Hematopoietic multipotent progenitor cell treated with erythropoietin and hydrocortisone succinate and interleukin-3 and kit ligand, for 8 days (in vitro differentiated cells): Measurements from ENCODE around the gene GAL3ST3.
"Not testable (repeated sequence)": the region's sequence is repeated elsewhere in the genome, so short reads cannot be mapped to it uniquely, and the experiment has no call there.

Experiments
- DNase-seq: peaks from one replicate; pipeline ENCODE4 v3.0.0-alpha.2; 2015

The GAL3ST3 gene

GRCh38 chr11:66012371-66012945 is 36.5 kb downstream of the GAL3ST3 start:
- DNase-seq, result no peak

DNA sequence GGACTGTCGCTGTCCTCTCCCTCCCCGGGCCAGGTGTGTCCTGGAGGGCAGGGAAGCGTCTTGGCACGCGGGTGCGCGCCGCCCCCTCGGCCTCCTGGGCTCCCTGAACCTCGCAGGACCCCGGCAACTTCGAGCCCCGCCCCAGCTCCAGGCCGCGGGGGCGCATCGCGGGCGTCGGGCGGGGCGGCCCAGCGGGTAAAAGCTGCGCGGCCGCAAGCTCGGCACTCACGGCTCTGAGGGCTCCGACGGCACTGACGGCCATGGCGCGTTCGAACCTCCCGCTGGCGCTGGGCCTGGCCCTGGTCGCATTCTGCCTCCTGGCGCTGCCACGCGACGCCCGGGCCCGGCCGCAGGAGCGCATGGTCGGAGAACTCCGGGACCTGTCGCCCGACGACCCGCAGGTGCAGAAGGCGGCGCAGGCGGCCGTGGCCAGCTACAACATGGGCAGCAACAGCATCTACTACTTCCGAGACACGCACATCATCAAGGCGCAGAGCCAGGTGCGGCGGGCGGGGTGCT is 37.1 kb downstream of the GAL3ST3 start, which contains the start of gene CST6:
Gene CST6 (plus strand): TSS at position 224 of the 519 bp plus-strand sequence. CDS start 37 bp downstream, at position 261.
- no peak for DNase-seq

- no peak for DNase-seq
Observed at GRCh38 chr11:66011239-66011784, 37.6 kb downstream of the GAL3ST3 start.

DNA sequence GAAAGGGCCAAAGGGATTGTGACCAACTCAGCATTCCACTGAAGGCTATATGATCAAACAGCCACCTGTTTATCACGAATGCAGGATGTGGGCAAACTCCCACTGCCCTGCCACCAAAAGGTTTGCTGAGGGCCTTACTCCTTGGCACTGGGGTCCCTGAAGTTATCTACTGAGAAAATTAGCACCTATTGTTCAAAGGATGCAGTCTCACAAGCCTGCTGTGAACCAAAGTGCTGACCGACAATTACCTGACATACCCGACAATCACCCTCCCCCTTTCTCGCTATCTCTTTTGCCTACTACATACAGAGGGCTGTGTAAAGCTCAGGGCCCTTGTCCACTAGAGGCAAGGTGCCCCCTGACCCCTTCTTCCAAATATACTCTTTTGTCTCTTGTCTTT is 38.9 kb downstream of the GAL3ST3 start:
- DNase-seq, result not testable (repeated sequence)

DNA sequence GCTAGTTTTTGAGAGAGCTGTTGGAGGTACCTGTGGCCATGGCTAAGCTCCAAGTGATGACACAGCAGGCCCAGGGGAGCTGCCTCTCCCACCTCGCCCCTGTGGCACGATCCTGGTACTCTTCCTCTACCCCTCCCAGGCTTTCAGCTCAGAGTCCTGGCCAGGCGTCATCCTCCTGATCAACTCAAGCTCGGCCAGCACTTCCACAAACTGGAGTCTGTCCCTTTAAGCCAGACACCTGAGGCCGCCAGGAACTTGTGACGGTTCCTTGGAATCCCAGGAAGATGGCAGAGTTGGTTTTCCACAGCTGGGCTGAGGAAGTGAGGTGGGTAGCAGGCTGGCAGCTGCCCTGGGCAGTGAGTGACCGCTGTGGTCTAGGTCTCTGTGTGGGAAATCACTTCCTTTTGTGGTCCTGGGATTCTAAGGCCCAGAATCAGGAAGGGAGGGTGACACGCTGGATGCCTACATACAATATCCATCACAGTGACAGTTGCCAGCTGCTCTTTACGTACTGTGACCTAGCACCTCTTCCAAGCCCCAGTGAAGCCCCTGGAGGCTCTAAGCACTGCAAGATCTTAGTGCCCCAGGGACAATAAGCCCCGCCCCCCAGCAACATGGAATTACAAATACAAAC is 40.4 kb downstream of the GAL3ST3 start:
- DNase-seq, result no peak

GRCh38 chr11:66008095-66008467 is 40.9 kb downstream of the GAL3ST3 start:
- no peak for DNase-seq

DNA sequence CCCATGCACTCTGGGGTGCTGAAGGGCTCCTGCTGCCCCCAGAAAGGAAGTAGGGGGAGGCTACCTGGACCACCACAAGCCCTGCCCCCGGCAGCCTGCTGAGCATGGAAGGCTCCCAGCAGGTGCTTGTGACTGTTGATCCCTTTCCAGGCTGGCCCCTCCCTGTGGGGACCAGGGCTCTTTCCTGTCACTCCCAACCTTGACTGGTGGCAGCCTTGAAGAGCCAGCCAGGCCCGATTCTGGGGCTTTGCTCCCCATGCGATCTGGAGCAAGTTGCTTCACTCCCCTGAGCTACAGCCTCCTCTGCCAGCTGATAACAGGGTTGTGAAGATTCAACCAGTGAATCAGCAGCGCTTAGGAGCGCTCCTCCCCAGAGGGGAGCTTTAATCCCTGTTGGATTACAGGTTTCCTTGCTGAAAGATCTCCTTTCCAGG is 41.7 kb downstream of the GAL3ST3 start:
- peak; percentile 31 for DNase-seq

DNA sequence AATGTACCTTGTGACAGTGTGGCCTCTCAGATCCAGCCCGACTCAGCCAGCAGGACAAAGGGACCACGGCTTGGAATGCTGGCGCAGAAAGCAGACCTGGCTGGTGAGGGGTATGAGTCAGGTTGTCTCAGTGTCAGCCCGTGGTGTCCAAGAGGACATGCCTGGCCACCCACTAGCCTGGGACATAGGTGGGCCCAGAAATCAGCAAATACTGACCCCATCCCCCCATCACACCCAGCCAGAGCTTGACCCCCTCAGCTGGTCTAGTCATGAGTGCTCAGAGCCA is 42.1 kb downstream of the GAL3ST3 start:
- DNase-seq, result no peak

DNA sequence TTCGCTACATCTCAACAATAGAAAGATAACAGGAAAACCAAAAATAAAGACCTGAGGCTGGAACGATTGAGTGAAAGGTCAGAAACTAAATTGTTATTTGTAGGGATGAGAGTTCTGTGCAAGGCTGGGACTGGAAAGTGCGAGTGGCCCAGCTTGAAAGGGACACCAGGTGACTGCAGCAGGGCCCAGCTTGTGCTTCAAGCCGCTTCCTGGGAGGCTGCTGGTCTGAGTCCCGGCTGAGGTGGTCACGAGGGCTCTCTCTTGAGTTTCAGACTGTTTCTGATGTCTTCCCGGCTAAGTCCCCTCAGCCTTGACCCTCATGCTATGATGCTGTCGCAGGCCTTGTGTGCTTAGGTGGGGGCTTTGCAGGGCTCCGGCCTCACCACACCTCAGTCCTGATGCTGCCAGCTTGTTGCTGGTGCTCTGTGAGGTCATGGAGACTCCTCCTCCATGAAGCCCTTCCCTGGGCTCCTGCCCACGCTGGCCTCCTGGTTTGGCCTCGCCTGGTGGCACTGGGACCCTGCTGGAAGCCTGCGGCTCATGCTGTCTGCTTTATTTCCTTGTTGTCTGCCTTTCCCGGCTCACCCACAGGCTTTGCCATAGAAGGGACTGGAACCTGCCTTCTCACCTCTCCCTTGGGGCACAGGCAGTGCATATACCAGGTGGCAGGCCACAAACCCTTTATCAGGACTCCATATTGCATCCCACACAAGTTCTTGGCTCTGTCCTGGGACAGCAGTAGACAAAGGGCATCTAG is 42.6 kb downstream of the GAL3ST3 start:
- no peak for DNase-seq

DNA sequence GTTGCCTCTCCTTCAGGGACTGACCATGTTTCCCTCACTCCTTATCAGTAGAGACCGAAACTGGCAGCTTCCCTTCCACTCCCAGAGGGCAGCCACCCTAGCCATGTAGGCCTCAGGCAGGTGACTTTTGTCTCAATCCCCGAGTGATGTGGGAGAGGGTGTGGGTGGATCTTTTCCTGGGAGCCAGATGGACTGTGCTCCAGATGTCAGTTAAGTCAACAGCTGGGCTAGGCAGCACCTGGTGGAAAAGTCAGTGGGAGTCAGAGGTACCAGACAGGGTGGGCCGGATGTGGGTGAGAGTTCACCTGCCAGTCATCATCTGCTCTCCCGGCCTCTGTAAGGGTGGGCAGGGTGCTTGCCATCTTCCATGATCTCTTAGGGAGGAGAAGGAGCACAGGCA is 44.8 kb downstream of the GAL3ST3 start:
- peak; percentile 22 for DNase-seq

- DNase-seq, result no peak
Observed at GRCh38 chr11:66003291-66003690, 45.7 kb downstream of the GAL3ST3 start.

- peak; percentile 53 for DNase-seq
Observed at GRCh38 chr11:66002648-66003225, 46.2 kb downstream of the GAL3ST3 start.

DNA sequence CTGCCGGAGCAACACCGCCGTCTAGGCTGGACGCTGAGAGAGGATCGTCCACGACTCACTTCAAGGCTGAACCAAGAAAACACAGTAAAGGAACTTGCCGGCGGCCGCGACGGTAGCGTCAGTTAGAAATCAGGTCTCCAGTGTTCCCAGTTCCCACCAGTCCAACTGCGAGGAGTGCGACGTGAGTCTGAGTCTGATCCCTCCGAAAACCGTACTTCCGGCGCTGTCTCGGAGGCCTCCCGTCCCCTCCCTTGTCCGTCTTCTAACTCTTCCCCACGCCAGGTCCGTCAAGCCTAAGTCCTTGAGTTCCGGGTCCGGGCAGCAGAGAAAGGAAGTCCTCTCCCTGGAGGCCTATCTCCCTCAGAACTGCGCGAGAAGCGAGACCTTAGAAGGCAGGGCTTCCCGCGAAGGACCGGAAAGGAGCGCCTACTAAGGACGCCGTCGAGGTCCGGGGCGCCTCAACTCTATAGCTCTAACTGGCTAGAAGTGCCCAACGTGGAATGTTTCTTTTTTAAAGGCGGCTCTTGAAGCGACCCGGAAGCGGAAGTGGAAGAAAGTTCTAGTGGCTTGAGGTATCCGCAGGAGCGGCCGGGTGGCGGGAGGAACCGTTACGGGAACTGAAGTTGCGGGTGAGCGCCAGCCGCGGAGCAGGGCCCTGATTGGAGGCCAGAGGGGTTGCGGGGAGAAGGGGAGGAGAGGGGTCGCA is 46.9 kb downstream of the GAL3ST3 start, which contains the start of the genes BANF1 and EIF1AD:
Gene BANF1 (plus strand): TSS at position 562 of the 706 bp plus-strand sequence. CDS start 748 bp downstream, outside the sequence.
Gene EIF1AD (minus strand): TSS at position 216 of the 706 bp plus-strand sequence. CDS start 1,768 bp downstream, outside the sequence.
- peak; percentile 98 for DNase-seq

DNA sequence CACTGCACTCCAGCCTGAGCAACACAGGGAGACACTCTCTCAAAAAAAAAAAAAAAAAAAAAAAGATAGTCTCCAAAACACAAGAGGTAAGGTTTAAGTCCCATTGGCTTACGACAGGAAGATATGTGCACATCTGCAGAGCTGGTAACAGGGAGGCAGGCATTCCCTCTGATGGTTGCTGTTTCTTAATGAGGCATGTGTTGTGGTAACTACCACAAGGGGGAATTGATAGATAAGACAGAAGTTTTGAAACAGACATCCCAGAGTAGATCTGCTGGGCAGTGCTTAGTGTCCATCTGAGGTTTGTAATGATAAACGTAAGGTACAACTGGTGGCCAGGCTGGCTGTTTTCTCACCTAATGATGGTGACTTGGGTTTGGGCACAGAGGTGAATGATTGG is 51.7 kb downstream of the GAL3ST3 start:
- DNase-seq, result peak; percentile 79

DNA sequence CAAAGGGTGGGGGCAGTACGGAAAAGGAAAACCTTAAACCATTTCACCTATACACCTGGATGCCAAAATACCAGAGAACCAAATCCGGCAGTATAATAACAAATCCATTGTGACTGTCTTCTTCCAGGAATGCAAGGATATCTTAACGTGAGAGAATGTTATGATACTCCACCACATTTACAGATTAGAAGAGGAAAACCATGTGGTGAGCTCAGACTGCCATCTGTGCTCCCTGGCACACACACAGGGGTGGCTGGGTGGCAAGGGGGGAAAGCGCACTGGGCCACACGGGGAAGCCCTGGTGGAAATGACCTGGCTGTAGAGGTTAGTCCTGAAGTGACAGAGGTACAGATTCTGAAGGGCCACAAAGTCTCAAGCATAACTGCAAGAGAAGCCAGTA is 56.9 kb downstream of the GAL3ST3 start:
- no peak for DNase-seq
